Cortex of kidney (tissue), 1 donor: ENCODE measurements around the gene MUC20.
"Not testable (repeated sequence)": the region's sequence is repeated elsewhere in the genome, so short reads cannot be mapped to it uniquely, and the experiment has no call there.

Experiments used
- DNase-seq: peaks from one replicate; lab custom pipeline; 2025; lab: John Stamatoyannopoulos, UW

Gene MUC20

DNA sequence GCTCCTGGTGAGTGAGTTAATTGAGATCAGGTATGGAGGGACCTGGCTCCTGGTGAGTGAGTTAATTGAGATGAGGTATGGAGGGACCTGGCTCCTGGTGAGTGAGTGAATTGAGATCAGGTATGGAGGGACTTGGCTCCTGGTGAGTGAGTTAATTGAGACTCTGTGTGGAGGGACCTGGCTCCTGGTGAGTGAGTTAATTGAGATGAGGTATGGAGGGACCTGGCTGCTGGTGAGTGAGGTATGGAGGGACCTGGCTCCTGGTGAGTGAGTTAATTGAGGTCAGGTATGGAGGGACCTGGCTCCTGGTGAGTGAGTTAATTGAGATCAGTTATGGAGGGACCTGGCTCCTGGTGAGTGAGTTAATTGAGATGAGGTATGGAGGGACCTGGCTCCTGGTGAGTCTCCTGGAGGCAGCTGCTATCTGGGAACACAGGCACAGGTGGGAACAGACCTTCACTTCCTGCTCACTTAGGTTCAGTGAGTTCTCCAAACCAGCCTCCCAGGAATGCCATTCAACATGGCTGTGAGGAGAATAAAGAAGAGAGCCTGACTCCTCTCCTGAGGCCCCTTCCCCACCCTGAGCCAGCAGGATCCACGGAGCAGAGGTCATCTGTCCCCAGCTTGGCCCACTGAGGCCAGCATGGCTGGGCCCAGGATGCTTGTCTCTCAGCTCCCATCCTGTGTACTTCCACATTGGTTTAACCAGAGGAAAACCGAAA is 9.5 kb upstream of the MUC20 start:
- DNase-seq = not testable (repeated sequence)

GRCh38 chr3:195711813-195712534 is 8.8 kb upstream of the MUC20 start:
- DNase-seq = no peak

GRCh38 chr3:195712535-195712910 is 8.3 kb upstream of the MUC20 start:
- DNase-seq = not testable (repeated sequence)

GRCh38 chr3:195713150-195713549 is 7.6 kb upstream of the MUC20 start:
- DNase-seq = not testable (repeated sequence)

DNA sequence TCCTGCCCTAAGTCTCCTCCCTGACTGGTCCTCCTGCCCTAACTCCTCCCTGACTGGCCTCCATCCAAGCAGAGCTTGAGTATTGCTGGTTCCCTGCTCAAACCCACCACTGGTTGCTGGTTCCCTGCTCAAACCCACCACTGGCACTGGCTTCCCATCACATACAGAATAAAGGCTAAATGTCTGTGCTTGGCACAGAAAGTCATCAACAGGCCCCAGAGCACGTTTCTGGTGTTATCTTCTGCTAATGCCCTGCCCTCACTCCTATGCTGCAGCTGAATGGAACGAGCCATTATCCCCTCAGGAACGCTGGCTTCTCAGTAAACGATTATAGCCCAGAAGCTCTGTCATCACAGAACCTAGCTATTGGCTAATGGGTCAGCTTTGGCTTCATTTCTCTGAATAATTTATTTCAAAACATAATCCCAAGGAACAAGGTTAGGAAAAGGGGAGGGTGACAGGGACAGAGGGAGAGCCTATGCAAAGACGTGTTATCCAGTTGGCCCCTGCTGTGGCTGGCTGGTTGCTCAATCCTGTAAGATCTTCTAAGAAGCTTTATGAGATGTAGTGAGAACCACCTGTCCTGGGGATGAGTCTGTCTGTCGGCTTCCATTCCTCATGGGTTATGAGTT is 6.3 kb upstream of the MUC20 start:
- no peak for DNase-seq

- no peak for DNase-seq
These were observed 5.6 kb upstream of the MUC20 start for GRCh38 chr3:195715134-195715533.

DNA sequence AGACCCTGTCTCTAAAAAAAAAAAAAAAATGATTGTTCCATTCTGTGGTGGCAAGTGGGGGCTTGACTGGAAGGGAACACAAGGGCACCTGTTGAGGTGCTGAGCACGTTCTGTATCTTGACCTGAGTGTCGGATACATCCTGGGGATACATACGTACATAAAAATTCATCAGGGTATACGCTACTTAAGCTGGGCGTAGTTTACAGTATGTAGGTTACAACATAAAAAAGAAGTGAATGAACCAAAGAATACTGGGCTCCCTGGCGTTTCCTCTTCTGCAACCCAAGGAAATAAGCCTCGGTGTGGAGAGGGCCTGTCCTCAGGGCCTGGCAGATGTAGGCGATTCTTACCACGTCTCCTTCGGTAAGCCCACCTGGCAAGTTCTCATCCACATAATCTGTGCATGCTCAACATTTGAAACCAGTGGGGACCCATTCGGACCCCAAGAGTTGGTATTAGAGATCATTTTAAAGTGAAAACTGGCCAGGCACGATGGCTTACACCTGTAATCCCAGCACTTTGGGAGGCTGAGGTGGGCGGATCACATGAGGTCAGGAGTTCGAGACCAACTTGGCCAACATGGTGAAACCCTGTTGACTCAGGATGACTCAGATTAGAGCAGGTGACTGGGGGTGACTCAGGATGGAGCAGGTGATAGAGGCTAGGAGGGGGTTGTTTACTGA is 5.1 kb upstream of the MUC20 start:
- DNase-seq = no peak

DNA sequence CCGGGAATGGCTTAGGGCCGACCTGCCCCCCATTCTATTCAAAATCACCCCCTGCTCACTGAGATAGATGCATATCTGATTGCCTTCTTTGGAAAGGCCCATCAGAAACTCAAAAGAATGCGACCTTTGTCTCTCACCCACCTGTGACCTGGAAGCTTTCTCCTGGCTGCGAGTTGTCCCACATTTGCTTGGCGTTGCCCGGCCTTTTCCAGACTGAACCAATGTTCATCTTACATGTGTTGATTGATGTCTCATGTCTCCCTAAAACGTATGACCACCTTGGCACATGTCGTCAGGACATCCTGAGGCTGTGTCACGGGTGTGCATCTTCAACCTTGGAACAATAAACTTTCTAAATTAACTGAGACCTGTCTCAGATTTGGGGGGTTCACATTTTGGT is 3.4 kb upstream of the MUC20 start:
- DNase-seq = no peak

- DNase-seq = no peak
These were observed 2.8 kb upstream of the MUC20 start for GRCh38 chr3:195717852-195718476.

GRCh38 chr3:195718477-195718984 is 2.2 kb upstream of the MUC20 start:
- no peak for DNase-seq

DNA sequence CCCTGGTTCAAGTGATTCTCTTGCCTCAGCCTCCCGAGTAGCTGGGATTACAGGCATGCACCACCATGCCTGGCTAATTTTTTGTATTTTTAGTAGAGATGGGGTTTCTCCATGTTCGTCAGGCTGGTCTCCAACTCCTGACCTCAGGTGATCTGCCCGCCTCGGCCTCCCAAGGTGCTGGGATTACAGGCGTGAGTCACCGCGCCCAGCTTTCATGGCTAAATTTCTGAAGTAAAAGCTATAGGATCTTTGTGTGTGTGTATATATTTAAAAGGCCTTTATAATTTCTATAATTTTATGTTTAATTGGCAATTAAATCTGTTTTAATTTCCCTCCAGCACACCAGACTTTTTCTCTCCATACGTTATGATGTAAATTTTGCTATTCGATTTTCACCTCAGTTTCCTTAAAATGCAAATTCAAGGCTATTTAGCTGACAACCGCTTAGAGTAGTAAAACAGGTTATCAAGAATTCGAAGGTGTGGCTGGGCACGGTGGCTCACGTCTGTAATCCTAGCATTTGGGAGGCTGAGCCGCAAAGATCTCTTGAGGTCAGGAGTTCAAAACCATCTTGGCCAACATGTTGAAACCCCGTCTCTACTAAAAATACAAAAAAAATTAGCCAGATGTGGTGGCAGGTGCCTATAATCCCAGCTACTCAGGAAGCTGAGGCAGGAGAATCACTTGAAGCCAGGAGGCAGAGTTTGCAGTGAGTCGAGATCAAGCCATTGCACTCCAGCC is 1.1 kb upstream of the MUC20 start:
- DNase-seq = not testable (repeated sequence)

DNA sequence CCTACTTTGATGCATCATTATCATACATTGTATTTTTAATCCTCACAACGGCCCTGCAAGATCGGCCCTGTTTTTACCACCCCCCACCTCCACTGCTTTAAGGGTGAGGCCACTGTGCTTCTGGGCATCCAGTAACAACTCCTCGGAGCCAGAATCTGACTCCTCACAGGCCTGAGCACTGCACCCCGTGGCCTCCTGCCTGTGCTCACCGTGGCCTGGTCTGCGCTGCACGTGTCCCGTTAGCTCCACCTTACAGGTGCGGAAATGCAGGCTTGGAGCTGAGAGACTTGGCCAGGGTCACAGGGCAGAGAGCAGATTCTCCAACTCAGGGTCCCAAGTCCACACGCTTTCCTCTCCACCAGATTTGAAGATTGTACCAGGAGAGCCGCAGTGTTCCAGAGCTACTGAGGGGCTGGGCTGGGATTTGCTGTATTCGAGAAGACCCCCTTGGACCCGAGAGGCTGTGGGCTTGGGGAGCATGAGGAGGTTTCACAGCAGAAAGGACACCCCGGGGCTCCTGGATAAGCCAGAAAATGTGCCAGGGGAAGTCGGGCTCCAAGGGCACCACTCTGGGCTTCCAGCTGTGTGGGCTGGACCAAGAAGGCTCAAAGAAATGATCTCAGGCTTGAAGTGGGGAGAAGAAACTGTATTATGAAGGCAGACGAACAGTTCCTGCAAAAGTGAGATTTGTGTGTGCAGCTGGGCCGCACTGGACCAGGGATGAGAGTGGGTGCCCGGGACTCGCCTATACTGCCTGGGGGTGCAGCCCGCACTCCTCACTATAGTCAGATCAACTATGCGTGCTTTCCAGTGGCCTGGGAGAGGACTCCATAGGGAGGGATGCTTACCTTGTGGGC is 1.6 kb downstream of the MUC20 start:
- DNase-seq = not testable (repeated sequence)

GRCh38 chr3:195722996-195723345 is 2.2 kb downstream of the MUC20 start:
- DNase-seq = not testable (repeated sequence)

- DNase-seq = not testable (repeated sequence)
These were observed 3.6 kb downstream of the MUC20 start for GRCh38 chr3:195724363-195724762.

DNA sequence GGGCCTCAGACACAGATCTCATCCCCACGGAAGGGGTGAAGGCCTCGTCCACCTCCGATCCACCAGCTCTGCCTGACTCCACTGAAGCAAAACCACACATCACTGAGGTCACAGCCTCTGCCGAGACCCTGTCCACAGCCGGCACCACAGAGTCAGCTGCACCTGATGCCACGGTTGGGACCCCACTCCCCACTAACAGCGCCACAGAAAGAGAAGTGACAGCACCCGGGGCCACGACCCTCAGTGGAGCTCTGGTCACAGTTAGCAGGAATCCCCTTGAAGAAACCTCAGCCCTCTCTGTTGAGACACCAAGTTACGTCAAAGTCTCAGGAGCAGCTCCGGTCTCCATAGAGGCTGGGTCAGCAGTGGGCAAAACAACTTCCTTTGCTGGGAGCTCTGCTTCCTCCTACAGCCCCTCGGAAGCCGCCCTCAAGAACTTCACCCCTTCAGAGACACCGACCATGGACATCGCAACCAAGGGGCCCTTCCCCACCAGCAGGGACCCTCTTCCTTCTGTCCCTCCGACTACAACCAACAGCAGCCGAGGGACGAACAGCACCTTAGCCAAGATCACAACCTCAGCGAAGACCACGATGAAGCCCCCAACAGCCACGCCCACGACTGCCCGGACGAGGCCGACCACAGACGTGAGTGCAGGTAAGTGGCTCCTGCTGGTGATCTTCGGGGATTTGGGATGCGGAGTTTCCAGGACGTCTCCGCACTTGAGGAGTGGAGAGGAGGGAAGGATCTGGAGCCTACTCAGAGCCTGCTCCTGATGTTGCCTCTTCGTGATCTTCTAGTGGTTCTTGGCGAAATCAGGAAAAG is 5.3 kb downstream of the MUC20 start:
- not testable (repeated sequence) for DNase-seq

GRCh38 chr3:195727606-195728195 is 6.9 kb downstream of the MUC20 start:
- DNase-seq = no peak

DNA sequence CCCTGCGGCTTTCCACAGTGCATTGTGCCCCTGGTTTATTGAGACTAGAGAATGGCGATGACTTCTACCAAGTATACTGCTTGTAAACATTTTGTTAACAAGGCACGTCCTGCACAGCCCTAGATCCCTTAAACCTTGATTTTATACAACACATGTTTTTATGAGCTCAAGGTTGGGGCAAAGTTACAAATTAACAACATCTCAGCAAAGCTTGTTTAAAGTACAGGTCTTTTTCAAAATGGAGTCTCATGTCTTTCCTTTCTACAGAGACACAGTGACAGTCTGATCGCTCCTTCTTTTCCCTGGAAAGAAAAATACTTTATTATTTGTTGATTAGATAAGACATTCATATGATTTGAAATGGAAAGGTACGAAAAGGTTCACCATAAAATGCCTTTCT is 8.0 kb downstream of the MUC20 start:
- DNase-seq = not testable (repeated sequence)

- no peak for DNase-seq
These were observed 8.9 kb downstream of the MUC20 start for GRCh38 chr3:195729476-195730251.
